Naive B cell (primary cell): ENCODE measurements around the gene SLC16A1. TPM values are rescaled to one million over a fixed set of nuclear protein-coding genes. Genes with fewer than 3 reads are reported as not detected.

ENCODE experiments used
- polyA plus RNA-seq, 6 donors: library from polyadenylated mRNA; unstranded; fragments of 300-500 nt; fragmentation: Illumina TruSeq; gene quantifications; one replicate each; pipeline ENCODE4 v1.2.3, GENCODE V29; 2021; ENCODE audit warnings: low read depth in 6 of 6

The SLC16A1 gene
- polyA plus RNA-seq, 6 donors from 2014 or later = 3.3 to 6.9 (median 5.4) TPM

Other genes with a start within 250 kb of the SLC16A1 start
- 10 to 100 TPM; 34.7 to 85.7 (median 52.0) TPM for gene RHOC, start 249.1 kb downstream of the SLC16A1 start, polyA plus RNA-seq
- 1 to 10 TPM in 5 of 6 donors, under 1 TPM in 1; 0.48 to 3.1 (median 1.5) TPM for gene PPM1J, start 240.9 kb downstream of the SLC16A1 start, polyA plus RNA-seq
- 1 to 10 TPM; 1.2 to 9.8 (median 4.3) TPM for gene LRIG2, start 117.0 kb upstream of the SLC16A1 start, polyA plus RNA-seq